HuH-7.5 (cell line): ENCODE results near the gene NUBPL.

Source experiments
- DNase-seq: peaks from one replicate; pipeline ENCODE4 v3.0.0; 2011; ENCODE audit warnings: low spot score

The NUBPL gene

GRCh38 chr14:31561155-31561846, at the start of gene NUBPL:
Gene NUBPL, plus strand, starts transcription at chr14:31561404. Its CDS starts 36 bp downstream, at chr14:31561440.
- DNase-seq: peak; percentile 100

- no peak for DNase-seq
Observed at GRCh38 chr14:31527087-31527486, 34.1 kb upstream of the NUBPL start.

GRCh38 chr14:31527546-31527945, 33.7 kb upstream of the NUBPL start:
- no peak for DNase-seq

DNA sequence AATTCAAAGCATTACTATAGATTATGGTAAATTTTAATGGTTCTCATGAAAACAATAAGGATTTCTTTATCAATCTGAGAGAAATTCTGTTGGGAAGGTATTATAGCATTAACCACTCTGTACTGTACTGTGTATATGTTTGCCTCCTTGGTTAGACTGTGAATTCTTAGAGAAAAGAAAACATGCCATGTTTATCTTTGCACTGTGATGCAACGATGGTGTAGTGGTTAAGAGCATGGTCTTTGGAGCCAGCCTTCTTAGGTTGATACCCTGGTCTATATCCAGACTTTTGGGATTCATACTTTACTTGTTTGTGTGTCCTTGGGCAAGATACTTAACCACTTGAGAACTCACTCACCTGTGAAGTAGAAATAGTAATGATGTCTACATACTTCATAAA, 32.2 kb upstream of the NUBPL start:
- peak; percentile 66 for DNase-seq

- DNase-seq: no peak
Observed at GRCh38 chr14:31530136-31530535, 31.1 kb upstream of the NUBPL start.

GRCh38 chr14:31536201-31536960, 24.8 kb upstream of the NUBPL start:
- no peak for DNase-seq

- no peak for DNase-seq
Observed at GRCh38 chr14:31541702-31542101, 19.5 kb upstream of the NUBPL start.

- no peak for DNase-seq
Observed at GRCh38 chr14:31543969-31544799, 17.0 kb upstream of the NUBPL start.

DNA sequence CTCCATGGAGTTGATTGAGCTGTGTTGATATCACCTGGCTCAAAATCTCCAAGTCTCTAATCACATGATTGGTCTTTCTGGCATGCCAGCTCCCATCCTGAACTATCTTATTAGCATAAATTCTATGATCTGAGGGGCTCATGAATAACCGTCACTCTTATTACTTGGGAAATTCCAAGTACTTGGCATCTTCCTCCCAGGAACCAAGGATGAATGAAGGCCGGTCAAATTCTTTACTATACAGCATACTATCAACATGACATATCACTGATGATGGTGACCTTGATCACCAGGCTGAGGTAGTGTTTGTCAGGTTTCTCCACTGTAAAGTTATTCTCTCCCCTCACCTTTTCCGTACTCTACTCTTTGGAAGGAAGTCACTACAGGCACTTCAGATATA, 16.4 kb upstream of the NUBPL start:
- DNase-seq: no peak

DNA sequence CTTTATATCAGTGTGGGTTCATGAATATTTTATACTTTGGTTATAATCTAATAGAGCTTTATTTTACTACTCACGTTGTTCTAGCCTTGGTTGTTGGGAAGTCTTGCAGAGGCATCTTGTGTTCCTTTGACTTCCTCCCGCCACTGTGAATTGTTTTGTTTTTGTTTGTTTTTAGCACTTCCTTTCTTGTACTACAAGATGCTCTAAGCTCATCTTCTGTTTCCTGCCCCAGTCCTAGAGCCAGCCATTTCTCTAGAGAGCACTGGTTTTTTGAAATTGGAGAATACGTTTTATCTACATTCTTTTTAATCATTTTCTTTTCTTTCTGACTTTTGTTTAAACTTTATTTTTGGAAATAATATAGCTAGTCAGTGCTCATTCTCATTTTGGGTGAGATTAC, 15.9 kb upstream of the NUBPL start:
- no peak for DNase-seq

- DNase-seq: no peak
Observed at GRCh38 chr14:31549817-31550216, 11.4 kb upstream of the NUBPL start.

GRCh38 chr14:31550589-31550988, 10.6 kb upstream of the NUBPL start:
- DNase-seq: no peak

GRCh38 chr14:31556191-31556590, 5.0 kb upstream of the NUBPL start:
- DNase-seq: no peak

DNA sequence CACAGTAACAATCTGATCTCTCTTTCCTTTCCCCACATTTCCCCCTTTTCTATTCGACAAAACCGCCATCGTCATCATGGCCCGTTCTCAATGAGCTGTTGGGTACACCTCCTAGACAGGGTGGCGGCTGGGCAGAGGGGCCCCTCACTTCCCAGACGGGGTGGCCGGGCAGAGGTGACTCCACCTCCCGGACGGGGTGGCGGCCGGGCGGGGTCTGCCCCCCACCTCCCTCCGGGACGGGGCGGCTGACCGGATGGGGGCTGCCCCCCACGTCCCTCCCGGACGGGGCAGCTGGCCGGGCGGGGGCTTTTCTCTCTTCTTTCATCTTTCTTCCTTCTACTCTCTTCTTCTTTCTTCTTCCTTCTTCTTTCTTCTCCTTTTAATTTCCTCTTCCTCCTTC, 1.3 kb upstream of the NUBPL start:
- no peak for DNase-seq

DNA sequence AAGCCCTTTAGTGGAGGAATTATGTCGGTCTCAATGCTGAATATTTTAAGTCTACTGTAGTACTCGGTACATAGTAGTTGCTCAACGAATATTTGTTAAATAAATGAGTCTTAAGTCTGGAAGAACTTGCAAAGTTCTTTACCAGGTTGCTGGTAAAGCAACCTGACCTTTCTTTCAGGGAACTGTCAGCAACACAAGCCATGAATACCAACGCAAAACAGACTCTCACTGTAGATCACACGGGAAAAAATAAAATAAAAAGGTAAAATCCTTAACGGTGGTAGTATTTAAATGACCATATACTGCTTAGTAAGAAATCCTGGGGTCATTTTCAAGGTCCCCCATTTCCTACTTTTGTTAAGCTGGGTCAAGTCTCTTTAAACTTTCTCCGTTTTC, 447 bp upstream of the NUBPL start:
- DNase-seq: peak; percentile 79

GRCh38 chr14:31564194-31564593, 3.0 kb downstream of the NUBPL start:
- no peak for DNase-seq

DNA sequence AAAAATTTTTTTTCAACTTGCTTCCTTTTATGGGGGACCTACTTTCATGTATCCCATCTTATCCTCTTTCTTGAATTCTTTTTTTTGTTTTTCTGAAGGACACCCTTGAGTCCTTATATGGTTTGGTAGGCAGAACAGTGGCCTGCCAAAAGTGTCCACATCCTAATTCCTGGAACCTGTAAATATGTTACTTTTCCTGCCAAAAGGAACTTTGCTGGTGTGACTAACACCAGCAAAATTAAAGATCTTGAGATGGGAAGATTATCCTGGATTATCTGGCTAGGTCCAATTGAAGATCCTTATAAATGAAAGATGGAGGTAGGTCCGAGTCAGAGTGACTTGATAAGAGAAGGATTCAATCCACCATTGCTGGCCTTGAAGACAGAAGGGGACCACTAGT, 5.3 kb downstream of the NUBPL start:
- DNase-seq: no peak

DNA sequence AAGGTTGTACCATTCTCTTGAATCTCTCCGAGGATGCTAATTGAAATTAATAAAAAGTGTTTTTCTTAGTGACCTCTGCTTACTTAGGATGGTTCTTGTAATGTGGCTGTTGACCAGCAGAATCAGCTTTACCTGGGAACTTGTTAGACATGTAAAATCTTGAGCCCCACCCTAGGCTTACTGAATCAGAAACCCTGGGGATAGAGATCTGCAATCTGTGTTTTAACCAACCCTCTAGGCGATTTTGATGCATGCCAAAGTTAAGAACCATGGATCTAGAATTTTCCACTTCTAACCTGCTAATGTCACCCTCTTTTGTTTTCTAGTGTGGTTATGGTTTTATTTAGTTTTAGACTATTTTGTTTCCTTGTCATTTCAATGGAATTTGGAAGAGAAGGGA, 6.5 kb downstream of the NUBPL start:
- DNase-seq: no peak

DNA sequence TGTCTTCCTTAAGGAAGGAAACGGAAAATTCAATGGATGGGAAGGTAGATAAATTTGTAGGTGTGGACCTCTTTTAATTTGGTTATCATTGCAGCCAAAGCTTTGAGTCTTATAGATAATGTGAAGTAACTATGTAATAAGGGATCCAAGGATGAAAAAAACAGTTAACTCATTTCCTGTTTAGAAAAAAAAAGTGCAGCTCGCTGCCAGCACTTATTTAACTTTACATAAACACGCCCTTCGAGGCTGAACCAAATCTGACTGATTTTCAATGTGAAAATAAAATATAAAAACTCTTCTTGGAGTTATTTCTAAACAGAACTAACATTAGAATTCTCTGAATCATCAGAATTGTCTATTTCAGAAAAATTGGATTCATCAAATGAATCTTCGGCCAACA, 7.0 kb downstream of the NUBPL start:
- DNase-seq: no peak

GRCh38 chr14:31568671-31569070, 7.5 kb downstream of the NUBPL start:
- no peak for DNase-seq

DNA sequence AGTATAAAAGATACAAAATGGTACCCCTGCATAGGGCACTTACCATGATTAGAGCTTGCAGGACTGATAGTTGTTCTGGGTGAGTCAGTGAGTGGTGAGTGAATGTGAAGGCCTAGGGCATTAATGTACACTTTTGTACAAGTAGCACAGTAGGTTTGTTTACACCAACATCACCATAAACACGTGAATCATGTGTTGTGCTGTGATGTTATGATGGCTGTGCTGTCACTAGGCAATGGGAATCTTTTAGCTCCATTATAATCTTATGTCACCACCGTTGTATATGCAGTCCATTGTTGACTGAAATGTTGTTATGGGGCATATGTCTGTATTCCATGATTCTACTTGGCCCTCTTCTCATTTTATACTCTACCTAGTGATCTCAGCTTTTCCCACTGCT, 11.8 kb downstream of the NUBPL start:
- DNase-seq: no peak

DNA sequence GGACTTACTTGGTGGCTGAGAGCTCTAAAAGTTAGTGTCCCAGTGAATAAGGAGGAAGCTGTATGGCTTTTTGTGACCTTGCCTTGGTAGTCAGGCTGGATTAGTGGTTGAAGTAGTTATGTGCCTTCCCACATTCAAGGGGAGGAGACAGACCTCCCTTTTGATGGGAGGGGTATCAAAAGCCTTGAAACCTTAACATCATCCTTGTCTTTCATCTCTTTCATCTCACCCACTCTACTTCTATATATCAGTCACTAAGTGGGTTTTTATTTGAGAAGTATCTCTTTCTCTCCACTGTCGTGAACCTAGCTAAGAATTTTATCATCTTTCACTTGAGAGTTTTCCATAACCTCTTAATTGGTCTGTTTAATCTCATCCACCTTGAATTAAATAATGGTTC, 15.7 kb downstream of the NUBPL start:
- no peak for DNase-seq

GRCh38 chr14:31578266-31578665, 17.1 kb downstream of the NUBPL start:
- no peak for DNase-seq
